Stromal cell of bone marrow (primary cell): Measurements from ENCODE around the gene UCN.
A peak's percentile ranks its signal among the peaks of the same experiment; 100 is the strongest.
"Not testable (repeated sequence)": the region's sequence is repeated elsewhere in the genome, so short reads cannot be mapped to it uniquely, and the experiment has no call there.

ENCODE experiments used
- DNase-seq: peaks from one replicate; pipeline ENCODE4 v3.0.0-alpha.2; 2012; ENCODE audit warnings: low read depth

UCN gene

GRCh38 chr2:27308359-27308881 is at the start of gene UCN:
Gene UCN (minus strand): TSS chr2:27308445. CDS start chr2:27307895, 550 bp downstream.
- DNase-seq, result no peak

GRCh38 chr2:27356382-27357181 is 48.3 kb upstream of the UCN start, which contains the start of gene GTF3C2:
Gene GTF3C2 (minus strand): TSS chr2:27356764. CDS start chr2:27343554, 13,210 bp downstream.
- DNase-seq, result peak; percentile 94

GRCh38 chr2:27356056-27356381 is 47.8 kb upstream of the UCN start:
- peak; percentile 26 for DNase-seq

GRCh38 chr2:27354597-27354927 is 46.3 kb upstream of the UCN start:
- no peak for DNase-seq

GRCh38 chr2:27353762-27354596 is 45.7 kb upstream of the UCN start:
- DNase-seq, result peak; percentile 37

GRCh38 chr2:27353386-27353761 is 45.1 kb upstream of the UCN start:
- DNase-seq, result not testable (repeated sequence)

- DNase-seq, result no peak
Measured at GRCh38 chr2:27351802-27352598, 43.8 kb upstream of the UCN start.

GRCh38 chr2:27350106-27350693 is 42.0 kb upstream of the UCN start:
- DNase-seq, result no peak

GRCh38 chr2:27347641-27348040 is 39.4 kb upstream of the UCN start:
- DNase-seq, result peak; percentile 13

GRCh38 chr2:27336173-27336572 is 27.9 kb upstream of the UCN start:
- DNase-seq, result no peak

- no peak for DNase-seq
Measured at GRCh38 chr2:27335311-27335710, 27.1 kb upstream of the UCN start.

GRCh38 chr2:27324720-27325119 is 16.5 kb upstream of the UCN start:
- no peak for DNase-seq

- DNase-seq, result no peak
Measured at GRCh38 chr2:27323596-27324285, 15.5 kb upstream of the UCN start.

- DNase-seq, result peak; percentile 87
Measured at GRCh38 chr2:27322766-27323595, 14.7 kb upstream of the UCN start, which contains the start of gene MPV17. Gene MPV17 (minus strand): TSS chr2:27323097. CDS start chr2:27322517, 580 bp downstream.

- DNase-seq, result no peak
Measured at GRCh38 chr2:27322301-27322765, 14.1 kb upstream of the UCN start.

GRCh38 chr2:27320958-27321543 is 12.8 kb upstream of the UCN start:
- DNase-seq, result peak; percentile 96

- not testable (repeated sequence) for DNase-seq
Measured at GRCh38 chr2:27319839-27320238, 11.6 kb upstream of the UCN start.

- no peak for DNase-seq
Measured at GRCh38 chr2:27316655-27317412, 8.6 kb upstream of the UCN start.

GRCh38 chr2:27315122-27315521 is 6.9 kb upstream of the UCN start:
- no peak for DNase-seq
